Bronchus fibroblast of lung (primary cell): ENCODE data around the gene ODAM. TPM values are rescaled to one million over a fixed set of nuclear protein-coding genes. Genes with fewer than 3 reads are reported as not detected.

Source experiments
- total RNA-seq: library from RNA; depleted of rRNA; stranded (reverse); fragments of >200 nt; gene quantifications from 2 replicates; pipeline ENCODE4 v1.2.3, GENCODE V29; 2015

The ODAM gene
- total RNA-seq = not detected in 2 replicates

DNA sequence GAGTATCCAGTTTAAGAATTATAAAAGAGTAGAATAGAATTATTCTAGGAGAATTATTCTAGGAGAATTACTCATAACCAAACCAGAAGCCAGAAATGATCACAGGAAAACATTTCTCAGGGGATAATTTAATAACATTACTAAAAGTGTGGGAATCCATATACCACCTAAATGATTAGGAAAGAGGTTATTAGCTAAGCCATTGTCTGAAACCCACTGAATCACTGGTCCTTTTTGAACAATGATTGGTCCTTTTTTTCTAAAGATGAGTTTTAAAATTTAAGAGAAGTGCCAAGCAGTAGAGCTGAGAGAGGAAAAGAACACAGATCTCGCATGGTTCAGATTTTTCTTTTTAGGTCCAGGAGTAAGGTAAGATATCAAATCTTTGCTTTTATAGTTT is at the start of gene ODAM:
TSS of gene ODAM (plus strand) at position 301 of the 400 bp plus-strand sequence. CDS start 819 bp downstream, outside the sequence.

GRCh38 chr4:70153937-70154336 is 41.6 kb upstream of the ODAM start, which contains the start of gene PRR27:
PRR27 (plus strand) TSS chr4:70154237; CDS start chr4:70154376, 139 bp downstream.

GRCh38 chr4:70225824-70226223 is 30.3 kb downstream of the ODAM start, which contains the start of gene FDCSP:
FDCSP (plus strand) TSS chr4:70226124; CDS start chr4:70231195, 5,071 bp downstream.

GRCh38 chr4:70242297-70242696 is 46.8 kb downstream of the ODAM start, which contains the start of gene CSN3:
CSN3 (plus strand) TSS chr4:70242597; CDS start chr4:70244820, 2,223 bp downstream.

Other genes starting within 250 kb of the ODAM start
- not detected in 2 replicates for gene CSN2, start 230.0 kb upstream of the ODAM start, total RNA-seq
- not detected in 2 replicates for gene STATH, start 199.8 kb upstream of the ODAM start, total RNA-seq
- not detected in 2 replicates for gene HTN3, start 167.3 kb upstream of the ODAM start, total RNA-seq
- not detected in 2 replicates for gene HTN1, start 145.3 kb upstream of the ODAM start, total RNA-seq
- not detected in 2 replicates for gene PRR27, start 41.5 kb upstream of the ODAM start, total RNA-seq
- 0.67 TPM in 1 of 2 replicates, not detected in the other for gene FDCSP, start 30.4 kb downstream of the ODAM start, total RNA-seq
- gene CSN3, start 46.9 kb downstream of the ODAM start, total RNA-seq = not detected in 2 replicates
- not detected in 2 replicates for gene CABS1, start 139.3 kb downstream of the ODAM start, total RNA-seq
- gene SMR3A, start 165.0 kb downstream of the ODAM start, total RNA-seq = not detected in 2 replicates
- not detected in 2 replicates for gene SMR3B, start 187.4 kb downstream of the ODAM start, total RNA-seq
- not detected in 2 replicates for gene OPRPN, start 202.2 kb downstream of the ODAM start, total RNA-seq